Mesothelial cell of epicardium (in vitro differentiated cells): Measurements from ENCODE around the gene ZBTB42. TPM values are rescaled to one million over a fixed set of nuclear protein-coding genes. Genes with fewer than 3 reads are reported as not detected.
A peak's percentile ranks its signal among the peaks of the same experiment; 100 is the strongest.

ENCODE experiments used
- DNase-seq, 2 experiments: peaks; one replicate each; pipeline ENCODE4 v3.0.0; 2021; ENCODE audit warnings: low spot score in 2 of 2; ENCODE audit not compliant: unreplicated experiment in 2 of 2
- H3K27ac Mint-ChIP-seq: 2 replicates; pipeline ENCODE4 v1.8.0; 2021; ENCODE audit warnings: mixed read lengths
- H3K27me3 Mint-ChIP-seq: 2 replicates; pipeline ENCODE4 v1.8.0; 2021; ENCODE audit warnings: low read depth, mixed read lengths
- H3K36me3 Mint-ChIP-seq: 2 replicates; pipeline ENCODE4 v1.8.0; 2021; ENCODE audit warnings: mixed read lengths
- H3K4me1 Mint-ChIP-seq: 2 replicates; pipeline ENCODE4 v1.8.0; 2021; ENCODE audit warnings: mixed read lengths
- H3K4me3 Mint-ChIP-seq: 2 replicates; pipeline ENCODE4 v1.8.0; 2021; ENCODE audit warnings: mild to moderate bottlenecking, moderate library complexity, mixed read lengths
- H3K9me3 Mint-ChIP-seq: 2 replicates; pipeline ENCODE4 v1.8.0; 2021; ENCODE audit warnings: mixed read lengths
- total RNA-seq: library from RNA; stranded (reverse); gene quantifications from 3 replicates; pipeline ENCODE4 v1.2.1, GENCODE V29; 2021
- TF ChIP-seq, protein P1 (sequence below): fragments of 200-600 bp; sonication (generic); IDR thresholded peaks from one replicate; pipeline ENCODE4 v1.5.0; 2021; ENCODE audit warnings: antibody characterized with exemption; ENCODE audit not compliant: unreplicated experiment

Gene ZBTB42
- total RNA-seq, result 5.8 to 6.7 TPM (median 6.2 TPM) in 3 replicates

DNA sequence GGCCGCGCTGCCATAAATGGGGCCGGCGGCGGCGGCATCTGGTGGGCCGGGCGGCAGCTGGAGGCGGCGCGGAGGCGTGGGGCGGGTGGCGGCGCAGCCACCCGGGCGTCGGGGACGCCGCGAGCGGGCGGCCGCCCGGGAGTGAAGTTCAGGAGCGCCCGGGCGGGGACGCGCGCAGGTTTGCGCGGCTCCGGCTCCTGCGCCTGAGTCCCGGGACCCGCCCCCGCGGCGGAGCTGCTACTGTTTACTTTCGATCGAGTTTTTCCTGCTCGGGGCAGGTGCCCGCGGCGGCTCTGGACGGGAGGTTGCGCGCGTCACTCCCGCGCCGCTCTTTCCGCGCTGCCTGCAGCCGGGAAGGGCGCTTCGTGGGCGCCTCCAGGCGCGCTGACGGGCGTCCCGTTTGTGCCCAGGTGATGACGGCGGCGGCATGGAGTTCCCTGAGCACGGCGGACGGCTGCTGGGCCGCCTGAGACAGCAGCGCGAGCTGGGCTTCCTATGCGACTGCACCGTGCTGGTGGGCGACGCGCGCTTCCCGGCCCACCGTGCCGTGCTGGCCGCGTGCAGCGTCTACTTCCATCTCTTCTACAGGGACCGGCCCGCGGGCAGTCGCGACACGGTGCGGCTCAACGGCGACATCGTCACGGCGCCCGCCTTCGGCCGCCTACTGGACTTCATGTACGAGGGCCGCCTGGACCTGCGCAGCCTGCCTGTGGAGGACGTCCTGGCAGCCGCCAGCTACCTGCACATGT lies at the start of gene ZBTB42:
Gene ZBTB42, plus strand, starts transcription at position 331 of the 749 bp plus-strand sequence. Its CDS starts 97 bp downstream, at position 428.
- Mint-ChIP-seq H3K4me1 (peaks cover 25% of the 10 kb centered on the region), H3K9me3 (no peaks in the 10 kb centered on the region), H3K36me3 (no peaks in the 10 kb centered on the region), H3K4me3 (peak within 1 kb of the TSS; percentile 76), H3K27me3 (peaks cover 12% of the 10 kb centered on the region), H3K27ac (peak within 1 kb of the TSS; percentile 95)
- DNase-seq, result peak; percentile 60 to 75
- TF ChIP-seq, protein P1, sequence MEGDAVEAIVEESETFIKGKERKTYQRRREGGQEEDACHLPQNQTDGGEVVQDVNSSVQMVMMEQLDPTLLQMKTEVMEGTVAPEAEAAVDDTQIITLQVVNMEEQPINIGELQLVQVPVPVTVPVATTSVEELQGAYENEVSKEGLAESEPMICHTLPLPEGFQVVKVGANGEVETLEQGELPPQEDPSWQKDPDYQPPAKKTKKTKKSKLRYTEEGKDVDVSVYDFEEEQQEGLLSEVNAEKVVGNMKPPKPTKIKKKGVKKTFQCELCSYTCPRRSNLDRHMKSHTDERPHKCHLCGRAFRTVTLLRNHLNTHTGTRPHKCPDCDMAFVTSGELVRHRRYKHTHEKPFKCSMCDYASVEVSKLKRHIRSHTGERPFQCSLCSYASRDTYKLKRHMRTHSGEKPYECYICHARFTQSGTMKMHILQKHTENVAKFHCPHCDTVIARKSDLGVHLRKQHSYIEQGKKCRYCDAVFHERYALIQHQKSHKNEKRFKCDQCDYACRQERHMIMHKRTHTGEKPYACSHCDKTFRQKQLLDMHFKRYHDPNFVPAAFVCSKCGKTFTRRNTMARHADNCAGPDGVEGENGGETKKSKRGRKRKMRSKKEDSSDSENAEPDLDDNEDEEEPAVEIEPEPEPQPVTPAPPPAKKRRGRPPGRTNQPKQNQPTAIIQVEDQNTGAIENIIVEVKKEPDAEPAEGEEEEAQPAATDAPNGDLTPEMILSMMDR, result no peak

DNA sequence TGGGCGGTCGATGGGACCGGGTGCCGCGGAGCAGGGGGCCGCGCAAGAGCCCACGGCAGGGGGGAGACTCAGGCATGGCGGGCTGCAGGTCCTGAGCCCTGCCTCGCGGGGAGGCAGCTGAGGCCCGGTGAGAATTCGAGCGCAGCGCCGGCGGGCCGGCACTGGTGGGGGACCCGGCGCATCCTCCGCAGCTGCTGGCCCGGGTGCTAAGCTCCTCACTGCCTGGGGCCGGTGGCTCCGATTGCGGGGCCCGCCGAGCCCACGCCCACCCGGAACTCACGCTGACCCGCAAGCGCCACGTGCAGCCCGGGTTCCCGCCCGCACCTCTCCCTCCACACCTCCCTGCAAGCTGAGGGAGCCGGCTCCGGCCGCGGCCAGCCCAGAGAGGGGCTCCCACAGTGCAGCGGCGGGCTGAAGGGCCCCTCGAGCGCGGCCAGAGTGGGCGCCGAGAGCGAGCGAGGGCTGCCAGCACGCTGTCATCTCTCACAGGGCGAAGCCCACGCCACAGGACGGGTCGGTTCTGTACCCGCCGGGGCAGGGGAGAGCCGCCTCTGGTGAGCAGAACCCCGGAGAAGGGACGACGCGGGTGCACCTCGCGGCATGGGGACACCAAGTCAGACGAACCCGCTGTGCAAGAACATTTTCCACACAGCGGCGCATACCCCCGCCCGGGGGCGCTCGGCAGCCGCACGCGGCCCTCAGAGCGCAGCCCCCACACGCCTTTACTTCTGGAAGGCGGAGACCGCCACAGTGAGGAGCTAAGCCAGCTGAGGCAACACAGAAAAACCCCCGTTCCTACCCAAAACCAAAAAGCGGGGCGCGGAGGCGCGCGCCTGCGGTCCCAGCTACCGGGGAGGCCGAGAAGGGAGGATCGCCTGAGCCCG lies 49.1 kb upstream of the ZBTB42 start:
- Mint-ChIP-seq H3K27ac (no peak overlapping the region), H3K4me3 (peak overlapping the region; percentile 90), H3K9me3 (no peaks in the 10 kb centered on the region), H3K36me3 (no peaks in the 10 kb centered on the region), H3K4me1 (peaks cover 30% of the 10 kb centered on the region), H3K27me3 (no peaks in the 10 kb centered on the region)
- TF ChIP-seq, protein P1, result no peak
- DNase-seq, result no peak

DNA sequence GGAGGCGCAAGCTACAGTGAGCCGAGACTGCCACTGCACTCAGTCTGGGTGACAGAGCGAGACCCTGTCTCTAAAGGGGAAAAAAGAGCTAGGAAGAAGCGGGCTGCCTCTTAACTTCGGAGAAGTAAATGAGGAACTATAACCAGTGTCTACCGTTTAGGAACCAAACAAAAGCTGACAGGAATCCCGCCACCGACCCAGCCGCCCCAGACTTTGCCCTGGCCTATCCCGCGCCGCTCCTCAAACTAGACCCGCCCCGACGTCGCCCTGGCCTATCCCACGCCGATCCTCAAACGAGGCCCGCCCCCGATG lies 48.5 kb upstream of the ZBTB42 start:
- Mint-ChIP-seq H3K4me3 (peak overlapping the region; percentile 90), H3K36me3 (peaks cover 2% of the 10 kb centered on the region), H3K27ac (peak overlapping the region; percentile 95), H3K9me3 (no peaks in the 10 kb centered on the region), H3K27me3 (no peaks in the 10 kb centered on the region), H3K4me1 (peaks cover 30% of the 10 kb centered on the region)
- DNase-seq, result no peak
- TF ChIP-seq, protein P1, result no peak

DNA sequence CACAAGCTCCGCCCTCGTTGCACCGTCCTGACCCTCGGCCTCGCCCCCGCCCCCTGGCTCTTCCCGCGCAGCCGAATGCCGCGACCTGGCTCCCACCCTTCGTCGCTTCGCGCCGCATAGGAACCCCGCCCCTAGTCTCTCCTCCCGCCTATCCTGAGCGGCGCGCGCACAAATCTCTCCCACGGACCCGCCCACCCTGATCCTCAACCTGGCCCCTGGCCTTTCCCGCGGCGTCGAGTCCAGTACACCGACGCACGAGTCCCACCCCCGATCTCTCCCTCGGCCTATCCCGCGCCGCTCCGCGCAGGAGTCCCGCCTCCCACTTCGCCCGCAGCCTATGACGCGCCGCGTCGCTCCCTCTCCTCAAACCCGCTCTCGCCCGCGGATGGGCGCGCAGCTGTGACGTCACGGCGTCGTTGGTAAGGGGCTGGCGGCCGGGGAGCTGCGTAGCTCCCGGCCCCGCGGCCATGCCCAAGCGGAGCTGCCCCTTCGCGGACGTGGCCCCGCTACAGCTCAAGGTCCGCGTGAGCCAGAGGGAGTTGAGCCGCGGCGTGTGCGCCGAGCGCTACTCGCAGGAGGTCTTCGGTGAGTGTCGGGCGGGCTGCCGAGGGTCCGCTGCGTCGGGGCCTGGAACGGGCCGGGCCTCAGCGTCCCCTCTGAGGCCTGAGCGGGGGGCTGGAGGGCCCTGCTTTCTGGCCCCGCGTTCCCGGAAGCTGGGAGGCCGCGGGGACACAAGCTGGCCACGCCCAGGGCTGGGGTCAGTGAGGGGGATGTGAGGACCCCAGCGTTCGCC lies 48.0 kb upstream of the ZBTB42 start, which contains the start of gene SIVA1:
Gene SIVA1, plus strand, starts transcription at position 413 of the 793 bp plus-strand sequence. Its CDS starts 55 bp downstream, at position 468.
- peak; percentile 99 to 100 for DNase-seq
- Mint-ChIP-seq H3K27ac (peak within 1 kb of the TSS; percentile 95), H3K4me1 (peaks cover 25% of the 10 kb centered on the region), H3K4me3 (peak within 1 kb of the TSS; percentile 90), H3K9me3 (no peaks in the 10 kb centered on the region), H3K36me3 (peaks cover 4% of the 10 kb centered on the region), H3K27me3 (no peaks in the 10 kb centered on the region)
- TF ChIP-seq, protein P1, result no peak

DNA sequence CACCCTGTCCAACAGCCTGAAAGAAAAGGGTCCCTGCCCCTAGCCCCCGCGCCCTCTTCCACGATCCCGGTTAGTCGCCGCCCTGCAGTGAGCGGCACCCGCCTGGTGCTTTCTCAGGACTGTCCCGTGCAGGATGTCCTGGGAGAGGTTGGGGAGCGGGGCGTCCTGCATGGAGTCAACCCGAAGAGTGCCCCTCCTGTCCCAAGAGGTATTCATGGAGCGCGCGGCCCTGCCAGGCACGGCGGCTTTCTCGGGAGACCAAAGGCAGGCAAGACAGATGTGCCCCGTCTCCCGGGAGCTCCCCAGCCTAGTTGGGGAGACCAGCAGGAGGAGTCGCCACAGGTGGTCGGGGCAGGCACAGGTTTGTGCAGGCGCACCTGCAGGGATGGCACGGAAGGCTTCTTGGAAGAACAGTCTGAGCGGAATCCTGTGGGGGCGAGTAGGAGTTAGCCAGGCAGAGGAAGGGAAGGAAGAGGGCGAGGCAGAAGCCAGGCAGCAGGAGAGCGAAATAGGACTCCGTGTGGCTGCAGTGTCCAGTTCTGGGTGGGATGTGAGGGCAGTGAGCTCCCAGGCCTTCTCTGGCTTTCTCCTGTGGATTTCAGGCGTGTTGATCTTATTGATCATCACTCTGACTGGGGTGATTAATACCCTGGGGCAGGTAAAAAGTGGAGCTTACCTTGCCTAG lies 47.2 kb upstream of the ZBTB42 start:
- TF ChIP-seq, protein P1, result no peak
- H3K27me3 Mint-ChIP-seq, result no peaks in the 10 kb centered on the region
- H3K36me3 Mint-ChIP-seq, result peaks cover 4% of the 10 kb centered on the region

More for the DNA sequence above, 47.2 kb upstream of the ZBTB42 start:
- Mint-ChIP-seq H3K9me3 (no peaks in the 10 kb centered on the region), H3K27ac (peak overlapping the region; percentile 89), H3K4me1 (peaks cover 17% of the 10 kb centered on the region), H3K4me3 (peak overlapping the region; percentile 90)
- no peak for DNase-seq
